B cell (primary cell): ENCODE data around the gene LILRB4. TPM values are rescaled to one million over a fixed set of nuclear protein-coding genes. Genes with fewer than 3 reads are reported as not detected.
"Not testable (repeated sequence)": the region's sequence is repeated elsewhere in the genome, so short reads cannot be mapped to it uniquely, and the experiment has no call there.

Experiments used
- ATAC-seq: fragments of 200-7000 bp; cut with Tn5 transposase; one replicate; pipeline ENCODE4 v1.10.0; 2021; ENCODE audit warnings: low read depth, mild to moderate bottlenecking, moderate number of reproducible peaks, moderate library complexity
- CTCF ChIA-PET: fragments of 350-600 bp; sonication (Branson Sonifier 250); formaldehyde crosslinking; loops from one replicate; lab custom pipeline; 2021; ENCODE audit warnings: antibody characterized with exemption, inconsistent platforms; lab: Charles Lee
- POLR2A ChIA-PET: fragments of 350-600 bp; sonication (Branson Sonifier 250); formaldehyde crosslinking; loops from one replicate; lab custom pipeline; 2021; ENCODE audit warnings: antibody characterized with exemption; lab: Charles Lee
- DNase-seq: peaks from one replicate; pipeline ENCODE4 v3.0.0; 2013
- H2AFZ ChIP-seq: 2 replicates; pipeline ENCODE4 v1.6.1; 2012; ENCODE audit warnings: mild to moderate bottlenecking, low read depth, low read length; ENCODE audit not compliant: insufficient read depth, poor library complexity, severe bottlenecking
- H3K27ac ChIP-seq, 2 donors: 1 replicate in 1 of 2; 2 replicates in 1 of 2; pipeline ENCODE4 v1.5.1; 2012 to 2013; ENCODE audit warnings: low read length in 2 of 2, mild to moderate bottlenecking in 2 of 2, moderate library complexity in 1 of 2
- H3K27me3 ChIP-seq, 4 experiments: fragments of 200-600 bp in 1 of 4; sonication (generic) in 1 of 4; replicated peaks in 1 of 4; 1 replicate in 2 of 4; 2 replicates in 2 of 4; pipeline versions ENCODE4 v1.6.1 to v1.7.0; 2013 to 2016; ENCODE audit warnings: low read length in 3 of 4, mild to moderate bottlenecking in 2 of 4, mixed read lengths in 1 of 4, moderate library complexity in 1 of 4; ENCODE audit not compliant: insufficient read depth in 4 of 4, control insufficient read depth in 3 of 4; ENCODE audit errors: control extremely low read depth in 1 of 4
- H3K36me3 ChIP-seq, 2 experiments: replicated peaks in 1 of 2; 1 replicate in 1 of 2; 2 replicates in 1 of 2; pipeline versions ENCODE4 v1.6.1 to v1.7.1; 2013; ENCODE audit warnings: low read length in 1 of 2; ENCODE audit not compliant: insufficient read depth in 2 of 2, control insufficient read depth in 1 of 2; ENCODE audit errors: control extremely low read depth in 1 of 2, extremely low read depth in 1 of 2
- H3K4me1 ChIP-seq, 2 donors: fragments of 200-600 bp in 1 of 2; sonication (generic) in 1 of 2; 1 replicate in 1 of 2; 2 replicates in 1 of 2; pipeline versions ENCODE4 v1.5.1 to v1.6.1; 2013 to 2017; ENCODE audit warnings: low read length in 2 of 2; ENCODE audit not compliant: control insufficient read depth in 2 of 2, insufficient read depth in 2 of 2
- H3K4me2 ChIP-seq: replicated peaks from 2 replicates; pipeline ENCODE3; 2012; ENCODE audit warnings: mild to moderate bottlenecking, low read depth, low read length; ENCODE audit not compliant: poor library complexity, severe bottlenecking
- H3K4me3 ChIP-seq, 5 experiments: fragments of 200-600 bp in 1 of 5; sonication (generic) in 1 of 5; 1 replicate in 3 of 5; 2 replicates in 2 of 5; pipeline versions ENCODE4 v1.5.1 to v1.7.0; 2011 to 2016; ENCODE audit warnings: low read length in 4 of 5, mild to moderate bottlenecking in 4 of 5, low read depth in 2 of 5, control low read depth in 1 of 5, moderate library complexity in 1 of 5; ENCODE audit not compliant: insufficient read depth in 1 of 5; ENCODE audit errors: control extremely low read depth in 1 of 5, extremely low read depth in 1 of 5
- H3K79me2 ChIP-seq: fragments of 200-600 bp; sonication (generic); one replicate; pipeline ENCODE4 v1.6.0; 2016; ENCODE audit warnings: low read length; ENCODE audit not compliant: control insufficient read depth, insufficient read depth
- H3K9ac ChIP-seq: fragments of 200-600 bp; sonication (generic); 2 replicates; pipeline ENCODE4 v1.6.1; 2017; ENCODE audit warnings: mild to moderate bottlenecking, low read length, moderate library complexity
- H3K9me3 ChIP-seq, 3 donors: one replicate each; pipeline versions ENCODE4 v1.6.1 to v1.7.1; 2013; ENCODE audit warnings: low read length in 2 of 3; ENCODE audit not compliant: control insufficient read depth in 2 of 3, insufficient read depth in 1 of 3; ENCODE audit errors: control extremely low read depth in 1 of 3
- H4K20me1 ChIP-seq: 2 replicates; pipeline ENCODE4 v1.6.0; 2012; ENCODE audit warnings: mild to moderate bottlenecking, low read length; ENCODE audit not compliant: insufficient read depth, control insufficient read depth, poor library complexity, severe bottlenecking
- H3K27ac Mint-ChIP-seq: one replicate; pipeline ENCODE4 v1.8.0; 2021; ENCODE audit warnings: mixed read lengths
- H3K27me3 Mint-ChIP-seq: one replicate; pipeline ENCODE4 v1.8.0; 2021; ENCODE audit warnings: mixed read lengths
- H3K4me1 Mint-ChIP-seq: one replicate; pipeline ENCODE4 v1.8.0; 2021; ENCODE audit warnings: mixed read lengths
- H3K4me3 Mint-ChIP-seq: one replicate; pipeline ENCODE4 v1.8.0; 2021; ENCODE audit warnings: mixed read lengths
- H3K9me3 Mint-ChIP-seq: one replicate; pipeline ENCODE4 v1.8.0; 2022; ENCODE audit warnings: mixed read lengths; ENCODE audit not compliant: insufficient read depth
- CTCF ChIP-seq: fragments of 200-600 bp; IDR thresholded peaks from one replicate; pipeline ENCODE4 v1.8.0; 2022; ENCODE audit warnings: antibody characterized with exemption, mild to moderate bottlenecking
- EZH2 ChIP-seq: IDR thresholded peaks from 2 replicates; pipeline ENCODE4 v1.6.1; 2012; ENCODE audit warnings: borderline replicate concordance, low read depth, mild to moderate bottlenecking, moderate library complexity, low read length; ENCODE audit not compliant: insufficient read depth, poor library complexity, severe bottlenecking
- WGBS: methylation state at CpG from one replicate; pipeline ENCODE4 v1.1.5; 2013; ENCODE audit warnings: missing lambda C conversion rate; ENCODE audit not compliant: insufficient coverage; 5-methylcytosine and 5-hydroxymethylcytosine counted together
- intact Hi-C: fragments of 100-400 bp; cut with micrococcal nuclease; formaldehyde crosslinking; loops from one replicate; pipeline ENCODE4 v1.10.0; 2022
- polyA plus RNA-seq: library from polyadenylated mRNA; depleted of rRNA; stranded (reverse); fragments of >200 nt; gene quantifications from 2 replicates; pipeline ENCODE4 v1.2.3, GENCODE V29; 2012
- total RNA-seq, 2 donors: library from RNA; stranded (reverse); fragments of 120-200 nt in 1 of 2; gene quantifications; 1 replicate in 1 of 2; 2 replicates in 1 of 2; pipeline versions ENCODE4 v1.2.3 to v1.2.4, GENCODE V29; 2013 to 2022

Gene LILRB4
- total and polyA plus RNA-seq, 2 donors (not counting 1 experiment from before 2014, with no cell fraction given) = 1.1 to 2.8 TPM

GRCh38 chr19:54632517-54632916 is 30.3 kb upstream of the LILRB4 start:
- DNase-seq, H3K9me3 ChIP-seq, H2AFZ ChIP-seq, H3K9ac ChIP-seq, CTCF ChIA-PET, H3K4me2 ChIP-seq, POLR2A ChIA-PET, H3K27me3 ChIP-seq, H3K27ac Mint-ChIP-seq, H3K4me3 Mint-ChIP-seq, H3K4me3 ChIP-seq, H3K27ac ChIP-seq, H3K27me3 Mint-ChIP-seq, H3K9me3 Mint-ChIP-seq, ATAC-seq, intact Hi-C loops: not testable (repeated sequence)
- peaks cover 37% of the 10 kb centered on the region for H3K4me1 Mint-ChIP-seq
- WGBS = 99% methylated on average over 15 of the region's 16 CpGs
- peaks cover 39 to 43% of the 10 kb centered on the region in 2 donors for H3K4me1 ChIP-seq
- H4K20me1 ChIP-seq = peaks cover 37% of the 10 kb centered on the region
- peaks cover 0 to 58% of the 10 kb centered on the region in 2 experiments for H3K36me3 ChIP-seq
- peaks cover 47% of the 10 kb centered on the region for H3K79me2 ChIP-seq

- H3K79me2 ChIP-seq = peaks cover 38% of the 10 kb centered on the region
- H3K36me3 ChIP-seq = peaks cover 0 to 50% of the 10 kb centered on the region in 2 experiments
- H3K4me2 ChIP-seq = no peak overlapping the region
- H3K4me3 ChIP-seq = no peak overlapping the region
- no peak overlapping the region for H3K9ac ChIP-seq
- DNase-seq (no peak), ATAC-seq (no peak)
- peaks cover 28% of the 10 kb centered on the region for H3K4me1 Mint-ChIP-seq
- H2AFZ ChIP-seq = no peak overlapping the region
- TF ChIP-seq CTCF = no peak
- TF ChIP-seq EZH2 = no peak
- ChIA-PET CTCF (interaction anchor here (0.6 kb wide), 1 partner anchor 899 kb away, joined by 3 read pairs; no protein-coding TSS in a partner anchor), POLR2A (interaction anchor here (0.6 kb wide), 1 partner anchor 650 kb away, joined by 4 read pairs; no protein-coding TSS in a partner anchor)
- WGBS = 86% methylated on average over 3 of the region's 7 CpGs
- H3K27ac ChIP-seq = peak overlapping the region in 1 of 2 donors; percentile 6
- no peaks in the 10 kb centered on the region for H3K9me3 ChIP-seq
- H3K27me3 ChIP-seq = no peaks in the 10 kb centered on the region
- peaks cover 32% of the 10 kb centered on the region for H4K20me1 ChIP-seq
- intact Hi-C loops = no loop called here
- H3K4me3 Mint-ChIP-seq = no peak overlapping the region
- H3K9me3 Mint-ChIP-seq = no peaks in the 10 kb centered on the region
- H3K27me3 Mint-ChIP-seq = no peaks in the 10 kb centered on the region
- no peak overlapping the region for H3K27ac Mint-ChIP-seq
- peaks cover 30 to 34% of the 10 kb centered on the region in 2 donors for H3K4me1 ChIP-seq
Measured at GRCh38 chr19:54633401-54633800, 29.4 kb upstream of the LILRB4 start.

GRCh38 chr19:54636081-54636480 is 26.7 kb upstream of the LILRB4 start:
- H3K27me3 Mint-ChIP-seq, POLR2A ChIA-PET, intact Hi-C loops, H3K4me3 ChIP-seq, H3K9me3 Mint-ChIP-seq, H3K27me3 ChIP-seq, H3K4me2 ChIP-seq, H2AFZ ChIP-seq, DNase-seq, H3K4me1 ChIP-seq, CTCF ChIA-PET, H3K4me3 Mint-ChIP-seq, H3K27ac ChIP-seq, ATAC-seq, H3K4me1 Mint-ChIP-seq, H3K9me3 ChIP-seq, H3K9ac ChIP-seq: not testable (repeated sequence)
- WGBS = 76% methylated on average over 12 of the region's 12 CpGs
- H3K27ac Mint-ChIP-seq = peak overlapping the region; percentile 63
- Histone ChIP-seq H3K79me2 (peaks cover 11% of the 10 kb centered on the region), H3K36me3 (peaks cover 0 to 40% of the 10 kb centered on the region in 2 experiments), H4K20me1 (peaks cover 20% of the 10 kb centered on the region)
